ENCODE data around the gene TLN1.

The TLN1 gene

DNA sequence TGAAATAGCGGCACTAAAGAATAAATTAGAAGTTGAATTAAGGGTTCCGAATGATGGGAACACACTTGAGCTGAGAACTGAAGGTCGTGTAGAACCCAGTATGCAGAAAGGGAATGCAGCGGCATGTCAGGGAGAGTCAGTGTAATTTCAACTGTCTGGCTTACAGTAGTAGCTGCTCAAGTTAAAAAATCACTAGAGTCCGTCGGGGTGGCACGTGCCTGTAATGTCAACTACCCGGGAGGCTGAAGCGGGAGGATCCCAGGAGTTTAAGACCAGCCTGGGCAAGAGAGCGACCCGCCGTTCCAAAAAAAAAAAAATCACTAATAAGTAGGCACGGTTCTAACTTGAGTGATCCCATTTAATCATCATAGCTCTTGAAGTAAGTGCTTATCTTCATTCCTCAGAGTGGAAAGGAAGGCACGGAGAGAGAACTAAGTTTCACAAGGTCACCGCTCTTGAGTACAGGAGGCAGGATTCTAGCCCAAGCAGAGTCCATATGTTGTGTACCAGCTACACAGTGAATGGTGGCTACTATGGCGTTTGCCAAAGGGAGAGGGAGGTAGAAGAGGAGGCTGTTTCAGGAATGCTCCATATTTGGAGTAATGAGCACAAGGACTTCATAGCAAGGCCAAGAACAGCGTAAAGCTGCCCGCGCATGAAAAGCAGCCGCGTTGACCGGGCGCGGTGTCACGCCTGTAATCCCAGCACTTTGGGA is 75.0 kb downstream of the TLN1 start:
- H3K4me3 ChIP-seq (ENCODE audit: low read length in 2 of 2): peak overlapping the region; percentile 48 to 81
- no peak overlapping the region for H2BK15ac ChIP-seq (ENCODE audit: low read length)
- no peaks in the 10 kb centered on the region for H3K9me3 ChIP-seq (replicated peaks in 1 of 2; ENCODE audit: control insufficient read depth in 2 of 2, insufficient read depth in 1 of 2, low read depth in 1 of 2, low read length in 2 of 2)
- H3K79me1 ChIP-seq (ENCODE audit: low read depth, low read length): no peaks in the 10 kb centered on the region
- peak overlapping the region; percentile 84 for H3K27ac ChIP-seq (replicated peaks; ENCODE audit: low read length)
- H2BK5ac ChIP-seq (ENCODE audit: low read length): no peak overlapping the region
- H3K27me3 ChIP-seq (ENCODE audit: control insufficient read depth in 3 of 3, insufficient read depth in 3 of 3, low read depth in 1 of 3, low read length in 3 of 3): no peaks in the 10 kb centered on the region
- H4K8ac ChIP-seq (ENCODE audit: low read depth, low read length): no peak overlapping the region
- no peak overlapping the region for H2BK12ac ChIP-seq (ENCODE audit: low read length)
- peak overlapping the region; percentile 89 for H3K9ac ChIP-seq (ENCODE audit: low read depth, low read length, poor library complexity)
- peak overlapping the region; percentile 91 for H2AFZ ChIP-seq (ENCODE audit: low read length)
- peak overlapping the region; percentile 76 for H3K18ac ChIP-seq (ENCODE audit: low read length)
- no peak for DNase-seq (ENCODE audit: low spot score)
- H2AK5ac ChIP-seq (ENCODE audit: low read depth, low read length): no peak overlapping the region
- no peak overlapping the region for H3K23ac ChIP-seq (ENCODE audit: low read depth, low read length, poor library complexity)
- peaks cover 3 to 4% of the 10 kb centered on the region in 2 donors for H3K4me1 ChIP-seq (ENCODE audit: control insufficient read depth in 2 of 2, insufficient read depth in 1 of 2, low read depth in 1 of 2, low read length in 2 of 2)
- peaks cover 15 to 23% of the 10 kb centered on the region in 2 donors for H3K36me3 ChIP-seq (replicated peaks in 1 of 2; ENCODE audit: control insufficient read depth in 2 of 2, insufficient read depth in 2 of 2, low read length in 2 of 2)
- H3K14ac ChIP-seq (ENCODE audit: low read length): no peak overlapping the region
- no peak overlapping the region for H3K4ac ChIP-seq (ENCODE audit: low read length)
- peak overlapping the region; percentile 60 for H3K4me2 ChIP-seq (ENCODE audit: insufficient read depth, low read length, poor library complexity, severe bottlenecking)
- no peak overlapping the region for H2BK120ac ChIP-seq (ENCODE audit: low read depth, low read length)
- WGBS, 2 donors (ENCODE audit: extremely low coverage in 2 of 2, insufficient read length in 2 of 2, insufficient replicate concordance in 1 of 2): no CpG with 5 or more reads among the region's 25 CpGs
- H4K91ac ChIP-seq (ENCODE audit: low read depth, low read length, poor library complexity): no peak overlapping the region

DNA sequence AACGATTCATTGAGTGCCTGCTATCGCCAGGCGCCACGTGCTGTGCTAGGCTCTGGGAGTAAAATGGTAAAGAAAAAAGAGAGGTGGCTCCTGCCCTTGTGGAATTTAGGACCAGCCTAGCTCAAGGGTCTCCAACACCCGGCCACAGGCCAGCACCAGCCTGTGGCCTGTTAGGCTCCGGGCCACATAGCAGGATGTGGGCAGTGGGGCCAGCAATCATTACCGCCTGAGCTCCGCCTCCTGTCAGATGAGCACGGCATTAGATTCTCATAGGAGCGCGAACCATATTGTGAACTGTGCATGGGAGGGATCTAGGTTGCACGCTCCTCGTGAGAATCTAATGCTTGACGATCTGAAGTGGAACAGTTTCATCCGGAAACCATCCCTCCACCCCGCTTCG is 75.6 kb downstream of the TLN1 start:
- Histone ChIP-seq H2AFZ (ENCODE audit: low read length) (peak overlapping the region; percentile 38), H3K36me3 (replicated peaks in 1 of 2; ENCODE audit: control insufficient read depth in 2 of 2, insufficient read depth in 2 of 2, low read length in 2 of 2) (peaks cover 11 to 17% of the 10 kb centered on the region in 2 donors), H3K27me3 (ENCODE audit: control insufficient read depth in 3 of 3, insufficient read depth in 3 of 3, low read depth in 1 of 3, low read length in 3 of 3) (no peaks in the 10 kb centered on the region), H3K23ac (ENCODE audit: low read depth, low read length, poor library complexity) (no peak overlapping the region), H3K4me1 (ENCODE audit: control insufficient read depth in 2 of 2, insufficient read depth in 1 of 2, low read depth in 1 of 2, low read length in 2 of 2) (peaks cover 2 to 4% of the 10 kb centered on the region in 2 donors), H2AK5ac (ENCODE audit: low read depth, low read length) (no peak overlapping the region), H3K79me1 (ENCODE audit: low read depth, low read length) (no peaks in the 10 kb centered on the region), H3K4ac (ENCODE audit: low read length) (no peak overlapping the region), H3K9ac (ENCODE audit: low read depth, low read length, poor library complexity) (peak overlapping the region; percentile 34), H3K9me3 (replicated peaks in 1 of 2; ENCODE audit: control insufficient read depth in 2 of 2, insufficient read depth in 1 of 2, low read depth in 1 of 2, low read length in 2 of 2) (no peaks in the 10 kb centered on the region), H4K8ac (ENCODE audit: low read depth, low read length) (no peak overlapping the region), H3K27ac (replicated peaks; ENCODE audit: low read length) (no peak overlapping the region), H3K4me2 (ENCODE audit: insufficient read depth, low read length, poor library complexity, severe bottlenecking) (no peak overlapping the region), H3K4me3 (ENCODE audit: low read length in 2 of 2) (peak overlapping the region in 1 of 2 donors; percentile 21), H2BK120ac (ENCODE audit: low read depth, low read length) (no peak overlapping the region), H2BK15ac (ENCODE audit: low read length) (no peak overlapping the region), H3K14ac (ENCODE audit: low read length) (no peak overlapping the region), H2BK12ac (ENCODE audit: low read length) (no peak overlapping the region), H4K91ac (ENCODE audit: low read depth, low read length, poor library complexity) (no peak overlapping the region), H3K18ac (ENCODE audit: low read length) (no peak overlapping the region), H2BK5ac (ENCODE audit: low read length) (no peak overlapping the region)
- DNase-seq (ENCODE audit: low spot score): no peak
- WGBS, 2 donors (ENCODE audit: extremely low coverage in 2 of 2, insufficient read length in 2 of 2, insufficient replicate concordance in 1 of 2): no CpG with 5 or more reads among the region's 17 CpGs

- Histone ChIP-seq H3K4me3 (ENCODE audit: low read length in 2 of 2) (no peak overlapping the region), H2BK15ac (ENCODE audit: low read length) (no peak overlapping the region), H3K27ac (replicated peaks; ENCODE audit: low read length) (no peak overlapping the region), H4K91ac (ENCODE audit: low read depth, low read length, poor library complexity) (no peak overlapping the region), H3K79me1 (ENCODE audit: low read depth, low read length) (no peaks in the 10 kb centered on the region), H3K14ac (ENCODE audit: low read length) (no peak overlapping the region), H2AK5ac (ENCODE audit: low read depth, low read length) (no peak overlapping the region), H2AFZ (ENCODE audit: low read length) (no peak overlapping the region), H3K23ac (ENCODE audit: low read depth, low read length, poor library complexity) (no peak overlapping the region), H3K4me2 (ENCODE audit: insufficient read depth, low read length, poor library complexity, severe bottlenecking) (no peak overlapping the region), H2BK12ac (ENCODE audit: low read length) (no peak overlapping the region), H3K36me3 (replicated peaks in 1 of 2; ENCODE audit: control insufficient read depth in 2 of 2, insufficient read depth in 2 of 2, low read length in 2 of 2) (no peaks in the 10 kb centered on the region), H3K9me3 (replicated peaks in 1 of 2; ENCODE audit: control insufficient read depth in 2 of 2, insufficient read depth in 1 of 2, low read depth in 1 of 2, low read length in 2 of 2) (no peaks in the 10 kb centered on the region), H4K8ac (ENCODE audit: low read depth, low read length) (no peak overlapping the region), H3K27me3 (ENCODE audit: control insufficient read depth in 3 of 3, insufficient read depth in 3 of 3, low read depth in 1 of 3, low read length in 3 of 3) (no peaks in the 10 kb centered on the region), H3K9ac (ENCODE audit: low read depth, low read length, poor library complexity) (no peak overlapping the region), H3K18ac (ENCODE audit: low read length) (no peak overlapping the region), H2BK5ac (ENCODE audit: low read length) (no peak overlapping the region), H3K4me1 (ENCODE audit: control insufficient read depth in 2 of 2, insufficient read depth in 1 of 2, low read depth in 1 of 2, low read length in 2 of 2) (peaks cover 3 to 6% of the 10 kb centered on the region in 2 donors), H3K4ac (ENCODE audit: low read length) (no peak overlapping the region), H2BK120ac (ENCODE audit: low read depth, low read length) (no peak overlapping the region)
- no peak for DNase-seq (ENCODE audit: low spot score)
- WGBS, 2 donors (ENCODE audit: extremely low coverage in 2 of 2, insufficient read length in 2 of 2, insufficient replicate concordance in 1 of 2): no CpG with 5 or more reads among the region's 2 CpGs
Observed at GRCh38 chr9:35653611-35654010, 78.4 kb downstream of the TLN1 start.

DNA sequence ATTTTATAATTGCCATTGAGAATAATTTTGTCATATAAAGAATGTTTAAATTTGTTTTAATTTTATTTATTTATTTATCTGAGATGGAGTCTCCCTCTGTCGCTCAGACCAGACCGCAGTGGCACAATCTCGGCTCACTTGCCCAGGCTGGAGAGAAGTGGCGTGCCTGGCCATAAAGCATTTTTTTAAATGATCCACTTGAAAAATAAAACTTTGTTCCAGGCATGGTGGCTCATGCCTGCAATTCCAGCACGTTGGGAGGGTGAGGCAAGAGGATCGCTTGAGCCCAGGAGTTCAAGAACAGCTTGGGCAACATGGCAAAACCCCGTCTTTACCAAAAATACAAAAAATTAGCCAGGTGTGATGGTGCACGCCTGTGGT is 79.2 kb downstream of the TLN1 start:
- Histone ChIP-seq H4K91ac (ENCODE audit: low read depth, low read length, poor library complexity) (no peak overlapping the region), H2BK12ac (ENCODE audit: low read length) (no peak overlapping the region), H3K4me1 (ENCODE audit: control insufficient read depth in 2 of 2, insufficient read depth in 1 of 2, low read depth in 1 of 2, low read length in 2 of 2) (peaks cover 3 to 6% of the 10 kb centered on the region in 2 donors), H2BK5ac (ENCODE audit: low read length) (no peak overlapping the region), H3K36me3 (replicated peaks in 1 of 2; ENCODE audit: control insufficient read depth in 2 of 2, insufficient read depth in 2 of 2, low read length in 2 of 2) (no peaks in the 10 kb centered on the region), H2AFZ (ENCODE audit: low read length) (no peak overlapping the region), H3K27me3 (ENCODE audit: control insufficient read depth in 3 of 3, insufficient read depth in 3 of 3, low read depth in 1 of 3, low read length in 3 of 3) (no peaks in the 10 kb centered on the region), H3K14ac (ENCODE audit: low read length) (no peak overlapping the region), H3K18ac (ENCODE audit: low read length) (no peak overlapping the region), H2BK15ac (ENCODE audit: low read length) (no peak overlapping the region), H2AK5ac (ENCODE audit: low read depth, low read length) (no peak overlapping the region), H3K4me3 (ENCODE audit: low read length in 2 of 2) (no peak overlapping the region), H3K23ac (ENCODE audit: low read depth, low read length, poor library complexity) (no peak overlapping the region), H4K8ac (ENCODE audit: low read depth, low read length) (no peak overlapping the region), H3K9me3 (replicated peaks in 1 of 2; ENCODE audit: control insufficient read depth in 2 of 2, insufficient read depth in 1 of 2, low read depth in 1 of 2, low read length in 2 of 2) (no peaks in the 10 kb centered on the region), H3K9ac (ENCODE audit: low read depth, low read length, poor library complexity) (no peak overlapping the region), H3K4me2 (ENCODE audit: insufficient read depth, low read length, poor library complexity, severe bottlenecking) (no peak overlapping the region), H3K4ac (ENCODE audit: low read length) (no peak overlapping the region), H2BK120ac (ENCODE audit: low read depth, low read length) (no peak overlapping the region), H3K27ac (replicated peaks; ENCODE audit: low read length) (no peak overlapping the region), H3K79me1 (ENCODE audit: low read depth, low read length) (no peaks in the 10 kb centered on the region)
- DNase-seq (ENCODE audit: low spot score): no peak
- no CpG with 5 or more reads among the region's 8 CpGs for WGBS, 2 donors (ENCODE audit: extremely low coverage in 2 of 2, insufficient read length in 2 of 2, insufficient replicate concordance in 1 of 2)

All from neuronal stem cell (in vitro differentiated cells).